Skin epidermis (tissue), 12 donors: ENCODE data around the gene RTP3.
A peak's percentile ranks its signal among the peaks of the same experiment; 100 is the strongest.
"Not testable (repeated sequence)": the region's sequence is repeated elsewhere in the genome, so short reads cannot be mapped to it uniquely, and the experiment has no call there.

ENCODE experiments used
- H3K27ac ChIP-seq, 21 experiments: fragments of 200-600 bp; sonication (generic) in 11 of 21; one replicate each; pipeline ENCODE4 v1.5.0; 2020; ENCODE audit warnings: mild to moderate bottlenecking in 3 of 21, inconsistent platforms in 2 of 21, moderate library complexity in 2 of 21
- H3K4me3 ChIP-seq, 7 experiments: fragments of 200-600 bp; sonication (generic) in 2 of 7; one replicate each; pipeline ENCODE4 v1.5.0; 2020; ENCODE audit warnings: inconsistent platforms in 2 of 7, mild to moderate bottlenecking in 2 of 7, moderate library complexity in 1 of 7

Gene RTP3

GRCh38 chr3:46509661-46510187 lies 11.9 kb downstream of the RTP3 start:
- Histone ChIP-seq H3K4me3 (no peak overlapping the region), H3K27ac (no peak overlapping the region)

- no peak overlapping the region for H3K27ac ChIP-seq
- no peak overlapping the region for H3K4me3 ChIP-seq
Observed at GRCh38 chr3:46512191-46512749, 14.5 kb downstream of the RTP3 start.

- H3K4me3 ChIP-seq: no peak overlapping the region
- no peak overlapping the region for H3K27ac ChIP-seq
Observed at GRCh38 chr3:46516521-46516920, 18.7 kb downstream of the RTP3 start.

GRCh38 chr3:46517016-46517783 lies 19.4 kb downstream of the RTP3 start:
- no peak overlapping the region for H3K27ac ChIP-seq
- no peak overlapping the region for H3K4me3 ChIP-seq

- H3K4me3 ChIP-seq: no peak overlapping the region
Observed at GRCh38 chr3:46517784-46518181, 20.0 kb downstream of the RTP3 start.

GRCh38 chr3:46519952-46520351 lies 22.2 kb downstream of the RTP3 start:
- H3K4me3 ChIP-seq: no peak overlapping the region
- no peak overlapping the region for H3K27ac ChIP-seq

More at GRCh38 chr3:46517784-46518181, 20.0 kb downstream of the RTP3 start:
- no peak overlapping the region for H3K27ac ChIP-seq

- no peak overlapping the region for H3K4me3 ChIP-seq
- no peak overlapping the region for H3K27ac ChIP-seq
Observed at GRCh38 chr3:46520531-46520930, 22.8 kb downstream of the RTP3 start.

GRCh38 chr3:46521096-46521495 lies 23.3 kb downstream of the RTP3 start:
- no peak overlapping the region for H3K27ac ChIP-seq
- H3K4me3 ChIP-seq: no peak overlapping the region

- H3K27ac ChIP-seq, H3K4me3 ChIP-seq: not testable (repeated sequence)
Observed at GRCh38 chr3:46522201-46522600, 24.4 kb downstream of the RTP3 start.

- Histone ChIP-seq H3K4me3 (no peak overlapping the region), H3K27ac (no peak overlapping the region)
Observed at GRCh38 chr3:46523556-46523955, 25.8 kb downstream of the RTP3 start.

- no peak overlapping the region for H3K27ac ChIP-seq
- no peak overlapping the region for H3K4me3 ChIP-seq
Observed at GRCh38 chr3:46524008-46524407, 26.2 kb downstream of the RTP3 start.

GRCh38 chr3:46524832-46525231 lies 27.1 kb downstream of the RTP3 start:
- H3K4me3 ChIP-seq: no peak overlapping the region
- H3K27ac ChIP-seq: no peak overlapping the region

GRCh38 chr3:46527239-46527638 lies 29.5 kb downstream of the RTP3 start:
- Histone ChIP-seq H3K27ac (no peak overlapping the region), H3K4me3 (no peak overlapping the region)

GRCh38 chr3:46533091-46533490 lies 35.3 kb downstream of the RTP3 start:
- Histone ChIP-seq H3K27ac (no peak overlapping the region), H3K4me3 (no peak overlapping the region)

- Histone ChIP-seq H3K27ac (no peak overlapping the region), H3K4me3 (no peak overlapping the region)
Observed at GRCh38 chr3:46535746-46536145, 38.0 kb downstream of the RTP3 start.

GRCh38 chr3:46536758-46537157 lies 39.0 kb downstream of the RTP3 start:
- Histone ChIP-seq H3K27ac (peak overlapping the region in 1 of 21 experiments; percentile 7), H3K4me3 (no peak overlapping the region)

GRCh38 chr3:46537316-46537715 lies 39.5 kb downstream of the RTP3 start:
- H3K27ac ChIP-seq: peak overlapping the region in 7 of 21 experiments; percentile 7 to 94 (median 66)
- no peak overlapping the region for H3K4me3 ChIP-seq

- Histone ChIP-seq H3K4me3 (no peak overlapping the region), H3K27ac (peak overlapping the region in 6 of 21 experiments; percentile 29 to 94 (median 72))
Observed at GRCh38 chr3:46537779-46538178, 40.0 kb downstream of the RTP3 start.

GRCh38 chr3:46538425-46538802 lies 40.6 kb downstream of the RTP3 start:
- peak overlapping the region in 5 of 21 experiments; percentile 46 to 94 (median 77) for H3K27ac ChIP-seq
- H3K4me3 ChIP-seq: not testable (repeated sequence)

GRCh38 chr3:46538803-46539442 lies 41.1 kb downstream of the RTP3 start:
- Histone ChIP-seq H3K27ac (peak overlapping the region in 10 of 21 experiments; percentile 16 to 94 (median 72)), H3K4me3 (peak overlapping the region in 1 of 7 experiments; percentile 15)
